Parathyroid adenoma (tissue), 2 donors: ENCODE measurements around the gene EME2.

Experiments used
- H2AFZ ChIP-seq: fragments of 300-600 bp; sonication (generic); one replicate; pipeline ENCODE4 v1.7.0; 2017; ENCODE audit warnings: antibody characterized with exemption, mild to moderate bottlenecking
- H3K27ac ChIP-seq: fragments of 300-600 bp; sonication (generic); one replicate; pipeline ENCODE4 v1.7.0; 2017
- H3K27me3 ChIP-seq: fragments of 300-600 bp; sonication (generic); one replicate; pipeline ENCODE4 v1.7.0; 2017; ENCODE audit warnings: low read length; ENCODE audit not compliant: control insufficient read depth, insufficient read depth
- H3K36me3 ChIP-seq: fragments of 300-600 bp; sonication (generic); one replicate; pipeline ENCODE4 v1.7.0; 2017; ENCODE audit warnings: low read length; ENCODE audit not compliant: control insufficient read depth, insufficient read depth
- H3K4me1 ChIP-seq: fragments of 300-600 bp; sonication (generic); one replicate; pipeline ENCODE4 v1.7.0; 2017; ENCODE audit warnings: control low read depth
- H3K4me2 ChIP-seq: fragments of 300-600 bp; sonication (generic); one replicate; pipeline ENCODE4 v1.7.0; 2017; ENCODE audit warnings: low read length
- H3K4me3 ChIP-seq: fragments of 300-600 bp; sonication (generic); one replicate; pipeline ENCODE4 v1.7.0; 2017; ENCODE audit warnings: low read depth, low read length
- H3K79me2 ChIP-seq: fragments of 300-600 bp; sonication (generic); one replicate; pipeline ENCODE4 v1.7.0; 2017; ENCODE audit warnings: control low read depth
- H3K9ac ChIP-seq: fragments of 300-600 bp; sonication (generic); one replicate; pipeline ENCODE4 v1.7.0; 2017; ENCODE audit warnings: mild to moderate bottlenecking
- H3K9me3 ChIP-seq: fragments of 300-600 bp; sonication (generic); one replicate; pipeline ENCODE4 v1.7.0; 2017; ENCODE audit warnings: low read length; ENCODE audit not compliant: control insufficient read depth
- CTCF ChIP-seq: fragments of 300-600 bp; sonication (generic); IDR thresholded peaks from one replicate; pipeline ENCODE4 v1.7.0; 2017; ENCODE audit warnings: antibody characterized with exemption, mild to moderate bottlenecking
- donor health status: primary hyperparathyroidism.

The EME2 gene

GRCh38 chr16:1757714-1758461 is 14.7 kb upstream of the EME2 start:
- TF ChIP-seq CTCF = no peak
- Histone ChIP-seq H3K27ac (no peak overlapping the region), H3K9me3 (no peaks in the 10 kb centered on the region), H3K4me3 (no peak overlapping the region), H3K79me2 (peaks cover 2% of the 10 kb centered on the region), H2AFZ (no peak overlapping the region), H3K4me1 (no peaks in the 10 kb centered on the region), H3K9ac (no peak overlapping the region), H3K27me3 (no peaks in the 10 kb centered on the region), H3K36me3 (no peaks in the 10 kb centered on the region), H3K4me2 (no peak overlapping the region)

GRCh38 chr16:1758923-1759322 is 13.7 kb upstream of the EME2 start:
- Histone ChIP-seq H3K27ac (no peak overlapping the region), H3K4me2 (no peak overlapping the region), H3K9ac (no peak overlapping the region), H3K27me3 (no peaks in the 10 kb centered on the region), H3K79me2 (peaks cover 2% of the 10 kb centered on the region), H2AFZ (no peak overlapping the region), H3K4me1 (no peaks in the 10 kb centered on the region), H3K4me3 (no peak overlapping the region), H3K9me3 (no peaks in the 10 kb centered on the region), H3K36me3 (no peaks in the 10 kb centered on the region)
- TF ChIP-seq CTCF = no peak

GRCh38 chr16:1759511-1759910 is 13.1 kb upstream of the EME2 start:
- Histone ChIP-seq H3K79me2 (peaks cover 2% of the 10 kb centered on the region), H3K27me3 (no peaks in the 10 kb centered on the region), H3K4me3 (no peak overlapping the region), H3K27ac (no peak overlapping the region), H3K4me2 (no peak overlapping the region), H3K9me3 (no peaks in the 10 kb centered on the region), H3K4me1 (no peaks in the 10 kb centered on the region), H2AFZ (no peak overlapping the region), H3K9ac (no peak overlapping the region), H3K36me3 (no peaks in the 10 kb centered on the region)
- TF ChIP-seq CTCF = no peak

DNA sequence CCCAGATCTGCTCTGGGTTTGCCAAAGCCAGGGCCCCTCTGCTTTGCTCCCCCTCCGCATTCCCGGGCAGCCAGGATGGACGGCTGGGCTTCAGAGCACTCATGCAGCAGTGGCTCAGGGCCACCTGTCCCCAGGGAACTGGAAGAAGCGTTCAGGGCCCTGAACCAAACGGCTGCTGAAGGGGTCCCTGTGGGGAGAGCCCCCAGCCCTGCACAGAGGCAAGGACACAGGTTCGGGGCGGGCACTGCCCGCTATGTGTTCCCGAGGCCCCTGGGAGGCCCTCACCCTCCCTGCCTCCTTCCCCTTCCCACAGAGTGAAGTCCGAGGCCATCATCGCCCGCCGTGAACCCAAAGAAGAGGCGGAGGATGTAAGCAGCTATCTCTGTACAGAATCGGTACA is 11.7 kb upstream of the EME2 start:
- no peaks in the 10 kb centered on the region for H3K36me3 ChIP-seq

More for the DNA sequence above, 11.7 kb upstream of the EME2 start:
- no peaks in the 10 kb centered on the region for H3K9me3 ChIP-seq
- H3K4me1 ChIP-seq = no peaks in the 10 kb centered on the region
- no peak overlapping the region for H3K4me3 ChIP-seq
- no peak overlapping the region for H2AFZ ChIP-seq
- H3K4me2 ChIP-seq = no peak overlapping the region
- peaks cover under 1% of the 10 kb centered on the region for H3K79me2 ChIP-seq
- H3K27ac ChIP-seq = no peak overlapping the region
- no peak for TF ChIP-seq CTCF
- no peak overlapping the region for H3K9ac ChIP-seq
- no peaks in the 10 kb centered on the region for H3K27me3 ChIP-seq
